Activated CD4-positive, alpha-beta T cell treated with anti-CD3 and anti-CD28 coated beads, Interleukin-2, Interleukin-4, amounts not matched to agents 100 ng/mL and 50 ng/mL, durations not matched to agents 16 hours and 8 hours (primary cell): ENCODE data around the gene CHMP1B.
"Not testable (repeated sequence)": the region's sequence is repeated elsewhere in the genome, so short reads cannot be mapped to it uniquely, and the experiment has no call there.

ENCODE experiments used
- DNase-seq: peaks from one replicate; pipeline ENCODE4 v3.0.0-alpha.2; 2020; ENCODE audit warnings: low spot score

Gene CHMP1B

DNA sequence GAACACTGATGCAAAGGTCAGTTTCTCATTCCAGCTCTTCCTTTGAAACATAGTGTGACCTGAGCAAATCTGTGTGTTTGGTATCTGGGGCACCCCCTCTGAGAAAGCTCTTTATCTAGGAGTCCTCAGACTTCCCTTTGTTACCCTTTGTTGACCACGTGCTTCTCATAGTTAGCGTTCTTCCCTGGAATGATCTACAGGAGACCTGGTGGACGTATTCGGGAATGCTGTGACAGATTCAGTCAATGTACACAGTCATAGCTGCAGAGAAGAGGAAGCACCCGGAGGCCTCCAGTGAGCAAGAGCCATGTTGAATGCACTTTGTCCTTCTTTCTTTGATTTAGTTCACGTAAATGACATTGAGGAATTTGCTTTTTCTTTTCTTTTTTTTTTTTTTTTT lies 10.7 kb upstream of the CHMP1B start:
- DNase-seq, result no peak

DNA sequence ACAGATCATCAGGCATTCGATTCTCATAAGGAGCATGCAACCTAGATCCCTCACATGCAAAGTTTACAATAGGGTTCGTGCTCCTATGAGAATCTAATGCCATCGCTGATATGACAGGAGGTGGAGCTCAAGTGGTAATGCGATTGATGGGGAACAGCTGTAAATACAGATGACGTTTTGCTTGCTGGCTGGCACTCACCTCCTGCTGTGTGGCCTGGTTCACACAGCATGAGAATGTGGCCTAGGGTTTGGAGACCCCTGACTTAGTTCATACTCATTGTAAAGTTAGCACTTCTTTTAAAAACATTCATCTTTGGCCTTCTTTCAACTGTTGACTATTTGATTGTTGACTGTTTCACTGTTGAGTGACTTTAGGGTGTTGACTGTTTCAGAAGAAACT lies 8.7 kb upstream of the CHMP1B start:
- no peak for DNase-seq

DNA sequence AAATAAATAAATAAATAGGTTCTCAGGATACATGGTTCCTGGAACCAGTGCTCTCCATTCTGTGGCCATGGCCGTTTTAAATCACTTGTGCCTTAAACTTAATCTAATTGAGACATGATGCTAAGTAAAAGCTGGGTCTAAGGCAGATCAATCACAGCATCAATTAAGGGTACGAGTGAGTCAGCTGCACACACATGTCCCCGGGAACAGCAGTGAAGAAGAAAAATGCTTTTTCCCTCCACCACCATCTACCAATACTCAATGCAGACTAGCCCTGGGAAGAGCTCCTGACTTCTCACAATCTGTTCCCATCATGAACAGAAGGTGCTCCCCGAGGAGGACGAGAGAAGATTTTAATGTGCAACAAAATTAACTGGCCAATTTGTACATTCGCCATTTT lies 6.8 kb upstream of the CHMP1B start:
- no peak for DNase-seq

GRCh38 chr18:11845654-11846053 lies 5.6 kb upstream of the CHMP1B start:
- DNase-seq, result no peak

GRCh38 chr18:11847811-11848210 lies 3.4 kb upstream of the CHMP1B start:
- no peak for DNase-seq

- no peak for DNase-seq
Measured at GRCh38 chr18:11849279-11849678, 1.9 kb upstream of the CHMP1B start.

- DNase-seq, result peak; percentile 30
Measured at GRCh38 chr18:11849841-11850634, 1.2 kb upstream of the CHMP1B start.

GRCh38 chr18:11850821-11851145 lies 430 bp upstream of the CHMP1B start:
- DNase-seq, result no peak

GRCh38 chr18:11851806-11852337 lies 659 bp downstream of the CHMP1B start:
- DNase-seq, result peak; percentile 37

DNA sequence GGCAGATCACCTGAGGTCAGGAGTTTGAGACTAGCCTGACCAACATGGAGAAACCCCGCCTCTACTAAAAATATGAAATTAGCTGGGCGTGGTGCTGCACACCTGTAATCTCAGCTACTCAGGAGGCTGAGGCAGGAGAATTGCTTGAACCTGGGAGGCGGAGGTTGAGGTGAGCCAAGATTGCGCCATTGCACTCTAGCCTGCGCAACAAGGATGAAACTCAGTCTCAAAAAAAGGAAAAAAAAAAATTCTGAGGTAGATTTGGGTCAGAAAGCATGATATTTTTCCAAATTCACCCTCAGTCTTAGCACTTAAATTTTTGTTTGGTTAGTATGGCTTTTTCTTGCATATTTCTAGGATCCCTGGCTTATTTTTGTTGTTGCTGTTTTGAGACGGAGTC lies 3.3 kb downstream of the CHMP1B start:
- not testable (repeated sequence) for DNase-seq

- no peak for DNase-seq
Measured at GRCh38 chr18:11857177-11857887, 6.1 kb downstream of the CHMP1B start.

GRCh38 chr18:11859282-11859830 lies 8.1 kb downstream of the CHMP1B start:
- no peak for DNase-seq

GRCh38 chr18:11859903-11860407 lies 8.7 kb downstream of the CHMP1B start:
- DNase-seq, result peak; percentile 13

- no peak for DNase-seq
Measured at GRCh38 chr18:11860594-11861450, 9.6 kb downstream of the CHMP1B start.

GRCh38 chr18:11861583-11862288 lies 10.5 kb downstream of the CHMP1B start:
- DNase-seq, result no peak

- no peak for DNase-seq
Measured at GRCh38 chr18:11862468-11863137, 11.4 kb downstream of the CHMP1B start.

DNA sequence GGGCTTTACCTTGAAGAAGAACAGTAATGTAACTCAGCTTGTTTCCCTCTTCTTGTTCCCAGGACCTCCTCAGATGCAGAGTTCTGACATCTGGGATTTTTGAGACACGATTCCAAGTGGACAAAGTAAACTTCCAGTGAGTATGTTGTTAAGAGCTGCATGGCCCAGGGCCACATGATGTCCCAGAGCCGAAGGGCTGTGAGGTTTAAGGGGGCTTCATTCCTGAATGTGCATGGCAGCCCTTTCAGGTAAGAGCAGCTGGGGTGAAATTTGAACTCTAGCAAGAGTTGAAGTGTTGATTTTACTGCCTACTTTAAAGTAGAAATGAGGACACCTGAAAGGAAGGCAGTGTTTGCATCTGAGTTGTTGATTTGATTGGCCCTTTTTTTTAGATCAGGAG lies 13.3 kb downstream of the CHMP1B start:
- no peak for DNase-seq

GRCh38 chr18:11865071-11865470 lies 13.9 kb downstream of the CHMP1B start:
- DNase-seq, result no peak

- DNase-seq, result no peak
Measured at GRCh38 chr18:11866329-11866728, 15.1 kb downstream of the CHMP1B start.

GRCh38 chr18:11866764-11867163 lies 15.6 kb downstream of the CHMP1B start:
- DNase-seq, result no peak

- DNase-seq, result no peak
Measured at GRCh38 chr18:11868230-11868629, 17.0 kb downstream of the CHMP1B start.
